Tibial artery (tissue), 4 donors: Measurements from ENCODE around the gene NWD2.

Source experiments
- DNase-seq, 2 donors: peaks; one replicate each; pipeline ENCODE4 v3.0.0-alpha.2; 2019
- H3K27ac ChIP-seq, 2 donors: fragments of 200-600 bp; sonication (generic) in 1 of 2; 1 replicate in 1 of 2; 2 replicates in 1 of 2; pipeline ENCODE4 v1.5.1; 2018 to 2019; ENCODE audit warnings: mild to moderate bottlenecking in 1 of 2
- H3K27me3 ChIP-seq, 2 donors: fragments of 200-600 bp; sonication (generic) in 1 of 2; one replicate each; pipeline versions ENCODE4 v1.5.1 to v1.6.0; 2016 to 2019
- H3K36me3 ChIP-seq, 3 donors: fragments of 200-600 bp; sonication (generic) in 2 of 3; one replicate each; pipeline ENCODE4 v1.5.1; 2016 to 2019; ENCODE audit warnings: mild to moderate bottlenecking in 2 of 3
- H3K4me1 ChIP-seq, 4 donors: fragments of 200-600 bp; sonication (generic) in 2 of 4; 1 replicate in 3 of 4; 2 replicates in 1 of 4; pipeline ENCODE4 v1.5.1; 2016 to 2019
- H3K4me3 ChIP-seq, 2 donors: fragments of 200-600 bp; sonication (generic) in 1 of 2; 1 replicate in 1 of 2; 2 replicates in 1 of 2; pipeline ENCODE4 v1.5.1; 2018 to 2019; ENCODE audit warnings: mild to moderate bottlenecking in 2 of 2
- H3K9me3 ChIP-seq, 3 donors: fragments of 200-600 bp; sonication (generic) in 1 of 3; one replicate each; pipeline ENCODE4 v1.5.1; 2016 to 2019
- intact Hi-C: fragments of 100-400 bp; cut with DNase I; formaldehyde crosslinking; loops from one replicate; pipeline ENCODE4 v1.15.0; 2023; ENCODE audit warnings: low total_unique reads
- TF ChIP-seq, protein P1 (sequence below), 2 experiments: fragments of 200-600 bp in 1 of 2; fragments of 450-650 bp in 1 of 2; IDR thresholded peaks; one replicate each; pipeline ENCODE4 v1.5.1; 2017 to 2019; ENCODE audit warnings: antibody characterized with exemption in 2 of 2, mild to moderate bottlenecking in 1 of 2, moderate library complexity in 1 of 2

Gene NWD2

DNA sequence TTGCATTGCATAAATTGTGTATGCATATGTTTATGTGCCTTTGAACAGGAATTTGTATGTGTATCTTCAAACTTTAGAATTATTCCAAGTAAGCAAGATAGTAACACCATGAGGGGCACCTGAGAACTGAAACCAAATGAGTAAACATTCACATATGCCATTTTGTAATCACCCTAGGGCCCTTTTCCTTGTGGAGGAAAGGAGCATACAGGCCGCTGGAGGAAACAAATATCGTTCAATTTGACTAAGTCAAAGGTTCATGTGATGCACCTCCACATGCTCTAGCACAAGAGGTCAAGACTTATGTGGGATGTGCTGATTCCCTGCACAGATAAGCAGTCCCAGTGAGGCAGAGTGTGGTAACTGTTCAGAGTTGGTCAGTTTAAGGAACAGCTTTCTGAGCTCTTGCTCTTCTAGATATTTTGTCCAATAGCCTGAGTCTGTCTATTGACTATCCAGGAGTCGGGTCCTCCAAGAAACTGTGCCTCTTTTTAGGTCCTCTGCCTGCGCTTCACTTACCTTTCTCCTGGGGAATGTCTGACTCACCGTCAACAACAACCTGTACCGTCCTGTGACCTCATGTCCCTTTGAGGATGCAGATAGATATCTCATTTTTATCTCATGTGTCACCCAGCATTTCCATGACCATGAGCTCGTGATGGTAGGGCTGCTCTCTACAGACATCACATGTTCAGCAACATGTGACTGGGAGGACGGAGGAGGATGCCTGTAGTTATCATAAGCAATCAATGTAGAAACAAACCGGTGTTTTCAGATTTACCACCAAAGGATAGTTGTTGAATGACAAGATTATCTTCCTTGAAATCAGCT is 196.9 kb downstream of the NWD2 start:
- H3K27ac ChIP-seq, result no peak overlapping the region
- no peaks in the 10 kb centered on the region for H3K4me1 ChIP-seq
- no peaks in the 10 kb centered on the region for H3K9me3 ChIP-seq
- TF ChIP-seq, protein P1, sequence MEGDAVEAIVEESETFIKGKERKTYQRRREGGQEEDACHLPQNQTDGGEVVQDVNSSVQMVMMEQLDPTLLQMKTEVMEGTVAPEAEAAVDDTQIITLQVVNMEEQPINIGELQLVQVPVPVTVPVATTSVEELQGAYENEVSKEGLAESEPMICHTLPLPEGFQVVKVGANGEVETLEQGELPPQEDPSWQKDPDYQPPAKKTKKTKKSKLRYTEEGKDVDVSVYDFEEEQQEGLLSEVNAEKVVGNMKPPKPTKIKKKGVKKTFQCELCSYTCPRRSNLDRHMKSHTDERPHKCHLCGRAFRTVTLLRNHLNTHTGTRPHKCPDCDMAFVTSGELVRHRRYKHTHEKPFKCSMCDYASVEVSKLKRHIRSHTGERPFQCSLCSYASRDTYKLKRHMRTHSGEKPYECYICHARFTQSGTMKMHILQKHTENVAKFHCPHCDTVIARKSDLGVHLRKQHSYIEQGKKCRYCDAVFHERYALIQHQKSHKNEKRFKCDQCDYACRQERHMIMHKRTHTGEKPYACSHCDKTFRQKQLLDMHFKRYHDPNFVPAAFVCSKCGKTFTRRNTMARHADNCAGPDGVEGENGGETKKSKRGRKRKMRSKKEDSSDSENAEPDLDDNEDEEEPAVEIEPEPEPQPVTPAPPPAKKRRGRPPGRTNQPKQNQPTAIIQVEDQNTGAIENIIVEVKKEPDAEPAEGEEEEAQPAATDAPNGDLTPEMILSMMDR (IDR thresholded peaks at IDR 0.05), result no peak
- H3K4me3 ChIP-seq, result no peak overlapping the region
- intact Hi-C loops, result no loop called here
- no peaks in the 10 kb centered on the region for H3K27me3 ChIP-seq
- no peak for DNase-seq
- H3K36me3 ChIP-seq, result no peaks in the 10 kb centered on the region

GRCh38 chr4:37442062-37442323 is 197.4 kb downstream of the NWD2 start:
- Histone ChIP-seq H3K36me3 (no peaks in the 10 kb centered on the region), H3K4me3 (no peak overlapping the region), H3K9me3 (no peaks in the 10 kb centered on the region), H3K27ac (no peak overlapping the region), H3K27me3 (peaks cover 0 to under 1% of the 10 kb centered on the region in 2 donors), H3K4me1 (no peaks in the 10 kb centered on the region)
- TF ChIP-seq, protein P1 (IDR thresholded peaks at IDR 0.05), result no peak
- DNase-seq, result no peak
- intact Hi-C loops, result no loop called here

- DNase-seq, result no peak
- peaks cover 0 to 4% of the 10 kb centered on the region in 2 donors for H3K27me3 ChIP-seq
- H3K9me3 ChIP-seq, result no peaks in the 10 kb centered on the region
- H3K36me3 ChIP-seq, result no peaks in the 10 kb centered on the region
- H3K27ac ChIP-seq, result no peak overlapping the region
- TF ChIP-seq, protein P1 (IDR thresholded peaks at IDR 0.05), result no peak
- no peaks in the 10 kb centered on the region for H3K4me1 ChIP-seq
- H3K4me3 ChIP-seq, result no peak overlapping the region
- intact Hi-C loops, result no loop called here
Observed at GRCh38 chr4:37443137-37443536, 198.6 kb downstream of the NWD2 start.

- no peaks in the 10 kb centered on the region for H3K4me1 ChIP-seq
- DNase-seq, result no peak
- intact Hi-C loops, result no loop called here
- TF ChIP-seq, protein P1 (IDR thresholded peaks at IDR 0.05), result no peak
- H3K9me3 ChIP-seq, result no peaks in the 10 kb centered on the region
- no peaks in the 10 kb centered on the region for H3K36me3 ChIP-seq
- peaks cover 0 to 8% of the 10 kb centered on the region in 2 donors for H3K27me3 ChIP-seq
- H3K4me3 ChIP-seq, result no peak overlapping the region
- no peak overlapping the region for H3K27ac ChIP-seq
Observed at GRCh38 chr4:37445023-37445422, 200.5 kb downstream of the NWD2 start.

GRCh38 chr4:37446016-37446415 is 201.5 kb downstream of the NWD2 start:
- Histone ChIP-seq H3K27ac (no peak overlapping the region), H3K4me3 (no peak overlapping the region), H3K9me3 (no peaks in the 10 kb centered on the region), H3K4me1 (no peaks in the 10 kb centered on the region), H3K36me3 (no peaks in the 10 kb centered on the region), H3K27me3 (peaks cover 0 to 15% of the 10 kb centered on the region in 2 donors)
- no peak for DNase-seq
- TF ChIP-seq, protein P1 (IDR thresholded peaks at IDR 0.05), result no peak
- intact Hi-C loops, result no loop called here
